HL-60 (cell line): ENCODE data around the gene AGBL4.
"Not testable (repeated sequence)": the region's sequence is repeated elsewhere in the genome, so short reads cannot be mapped to it uniquely, and the experiment has no call there.

Experiments
- DNase-seq, 2 experiments: peaks; one replicate each; pipeline ENCODE4 v3.0.0-alpha.2; 2010 to 2020; ENCODE audit warnings: low read depth in 1 of 2, low spot score in 1 of 2
- H3K27ac ChIP-seq: fragments of 250-450 bp; sonication (Bioruptor Pico); replicated peaks from 2 replicates; pipeline ENCODE4 v1.5.1; 2020; ENCODE audit warnings: mild to moderate bottlenecking, moderate library complexity
- H3K27me3 ChIP-seq: fragments of 250-450 bp; sonication (Bioruptor Pico); 2 replicates; pipeline ENCODE4 v1.5.1; 2021; ENCODE audit warnings: mild to moderate bottlenecking, moderate library complexity; ENCODE audit not compliant: insufficient read depth, poor library complexity, severe bottlenecking
- H3K4me3 ChIP-seq: replicated peaks from 2 replicates; pipeline ENCODE4 v1.5.1; 2011; ENCODE audit warnings: mild to moderate bottlenecking, control low read depth, low read length; ENCODE audit not compliant: insufficient read depth
- GABPA ChIP-seq: IDR thresholded peaks from 2 replicates; pipeline ENCODE4 v1.6.1; 2012; ENCODE audit warnings: low read depth
- POLR2AphosphoS5 ChIP-seq: IDR thresholded peaks from 2 replicates; pipeline ENCODE4 v1.6.1; 2012; ENCODE audit warnings: low read depth
- SPI1 ChIP-seq: IDR thresholded peaks from 2 replicates; pipeline ENCODE4 v1.6.1; 2012; ENCODE audit warnings: low read depth, mild to moderate bottlenecking, borderline replicate concordance
- TF ChIP-seq, protein P1 (sequence below): IDR thresholded peaks from 2 replicates; pipeline ENCODE4 v1.6.1; 2012; ENCODE audit warnings: low read depth; ENCODE audit not compliant: insufficient replicate concordance
- TF ChIP-seq, protein P2 (sequence below): IDR thresholded peaks from one replicate; pipeline ENCODE4 v1.5.1; 2011; ENCODE audit warnings: low read length, control low read depth, inconsistent platforms; ENCODE audit not compliant: insufficient read depth

Gene AGBL4

DNA sequence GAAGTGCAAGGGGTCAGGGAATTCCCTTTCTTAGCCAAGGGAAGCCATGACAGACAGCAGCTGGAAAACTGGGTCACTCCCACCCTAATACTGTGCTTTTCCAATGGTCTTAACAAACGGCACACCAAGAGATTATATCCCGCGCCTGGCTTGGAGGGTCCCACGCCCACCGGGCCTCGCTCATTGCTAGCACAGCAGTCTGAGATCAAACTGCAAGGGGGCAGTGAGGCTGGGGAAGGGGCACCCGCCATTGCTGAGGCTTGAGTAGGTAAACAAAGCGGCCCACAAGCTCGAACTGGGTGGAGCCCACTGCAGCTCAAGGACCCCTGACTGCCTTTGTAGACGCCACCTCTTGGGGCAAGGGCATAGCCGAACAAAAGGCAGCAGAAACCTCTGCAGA, 108.5 kb downstream of the AGBL4 start:
- not testable (repeated sequence) for H3K27me3 ChIP-seq, H3K4me3 ChIP-seq, H3K27ac ChIP-seq, DNase-seq

DNA sequence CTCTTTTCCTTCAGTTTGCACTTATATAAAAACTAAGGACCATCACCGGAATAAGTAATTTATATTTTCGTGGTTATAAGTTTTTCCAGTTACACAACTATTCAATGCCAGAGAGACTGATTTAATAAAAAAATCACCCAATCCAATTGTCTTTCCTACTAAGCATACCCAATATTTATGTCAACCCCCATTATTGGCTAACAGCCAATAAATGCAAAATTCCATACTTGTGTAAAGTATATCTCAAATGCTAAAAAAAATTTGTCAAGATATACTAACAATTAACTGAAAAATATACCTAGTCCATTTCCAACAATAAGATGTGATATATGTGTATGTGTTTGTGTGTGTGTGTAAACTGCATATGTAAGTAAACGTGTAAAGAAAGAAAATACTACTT, 117.4 kb downstream of the AGBL4 start:
- TF ChIP-seq, protein P1, sequence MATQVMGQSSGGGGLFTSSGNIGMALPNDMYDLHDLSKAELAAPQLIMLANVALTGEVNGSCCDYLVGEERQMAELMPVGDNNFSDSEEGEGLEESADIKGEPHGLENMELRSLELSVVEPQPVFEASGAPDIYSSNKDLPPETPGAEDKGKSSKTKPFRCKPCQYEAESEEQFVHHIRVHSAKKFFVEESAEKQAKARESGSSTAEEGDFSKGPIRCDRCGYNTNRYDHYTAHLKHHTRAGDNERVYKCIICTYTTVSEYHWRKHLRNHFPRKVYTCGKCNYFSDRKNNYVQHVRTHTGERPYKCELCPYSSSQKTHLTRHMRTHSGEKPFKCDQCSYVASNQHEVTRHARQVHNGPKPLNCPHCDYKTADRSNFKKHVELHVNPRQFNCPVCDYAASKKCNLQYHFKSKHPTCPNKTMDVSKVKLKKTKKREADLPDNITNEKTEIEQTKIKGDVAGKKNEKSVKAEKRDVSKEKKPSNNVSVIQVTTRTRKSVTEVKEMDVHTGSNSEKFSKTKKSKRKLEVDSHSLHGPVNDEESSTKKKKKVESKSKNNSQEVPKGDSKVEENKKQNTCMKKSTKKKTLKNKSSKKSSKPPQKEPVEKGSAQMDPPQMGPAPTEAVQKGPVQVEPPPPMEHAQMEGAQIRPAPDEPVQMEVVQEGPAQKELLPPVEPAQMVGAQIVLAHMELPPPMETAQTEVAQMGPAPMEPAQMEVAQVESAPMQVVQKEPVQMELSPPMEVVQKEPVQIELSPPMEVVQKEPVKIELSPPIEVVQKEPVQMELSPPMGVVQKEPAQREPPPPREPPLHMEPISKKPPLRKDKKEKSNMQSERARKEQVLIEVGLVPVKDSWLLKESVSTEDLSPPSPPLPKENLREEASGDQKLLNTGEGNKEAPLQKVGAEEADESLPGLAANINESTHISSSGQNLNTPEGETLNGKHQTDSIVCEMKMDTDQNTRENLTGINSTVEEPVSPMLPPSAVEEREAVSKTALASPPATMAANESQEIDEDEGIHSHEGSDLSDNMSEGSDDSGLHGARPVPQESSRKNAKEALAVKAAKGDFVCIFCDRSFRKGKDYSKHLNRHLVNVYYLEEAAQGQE, result no peak
- TF ChIP-seq, protein P2, sequence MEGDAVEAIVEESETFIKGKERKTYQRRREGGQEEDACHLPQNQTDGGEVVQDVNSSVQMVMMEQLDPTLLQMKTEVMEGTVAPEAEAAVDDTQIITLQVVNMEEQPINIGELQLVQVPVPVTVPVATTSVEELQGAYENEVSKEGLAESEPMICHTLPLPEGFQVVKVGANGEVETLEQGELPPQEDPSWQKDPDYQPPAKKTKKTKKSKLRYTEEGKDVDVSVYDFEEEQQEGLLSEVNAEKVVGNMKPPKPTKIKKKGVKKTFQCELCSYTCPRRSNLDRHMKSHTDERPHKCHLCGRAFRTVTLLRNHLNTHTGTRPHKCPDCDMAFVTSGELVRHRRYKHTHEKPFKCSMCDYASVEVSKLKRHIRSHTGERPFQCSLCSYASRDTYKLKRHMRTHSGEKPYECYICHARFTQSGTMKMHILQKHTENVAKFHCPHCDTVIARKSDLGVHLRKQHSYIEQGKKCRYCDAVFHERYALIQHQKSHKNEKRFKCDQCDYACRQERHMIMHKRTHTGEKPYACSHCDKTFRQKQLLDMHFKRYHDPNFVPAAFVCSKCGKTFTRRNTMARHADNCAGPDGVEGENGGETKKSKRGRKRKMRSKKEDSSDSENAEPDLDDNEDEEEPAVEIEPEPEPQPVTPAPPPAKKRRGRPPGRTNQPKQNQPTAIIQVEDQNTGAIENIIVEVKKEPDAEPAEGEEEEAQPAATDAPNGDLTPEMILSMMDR, result no peak
- TF ChIP-seq SPI1 (no peak), GABPA (no peak), POLR2AphosphoS5 (no peak)
- Histone ChIP-seq H3K27ac (no peak overlapping the region), H3K27me3 (no peaks in the 10 kb centered on the region), H3K4me3 (no peak overlapping the region)
- DNase-seq, result no peak

DNA sequence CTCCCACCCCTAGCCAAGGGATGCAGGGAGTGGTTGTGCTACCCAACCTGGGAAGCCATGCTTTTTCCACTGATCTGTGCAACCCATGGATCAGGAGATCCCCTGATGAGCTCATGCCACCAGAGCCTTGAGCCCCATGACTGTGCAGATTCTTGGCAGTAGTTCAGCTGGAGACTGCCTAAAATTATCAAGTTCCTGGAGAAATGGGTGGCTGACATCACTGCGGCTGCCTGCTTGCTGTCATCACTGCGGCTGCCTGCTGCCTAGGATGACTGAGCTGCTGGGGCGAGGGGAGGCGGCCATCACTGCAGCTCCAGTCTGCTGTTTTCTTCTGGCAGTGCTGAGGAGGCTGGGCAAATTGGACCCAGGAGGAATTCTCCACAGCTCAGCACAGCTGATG, 159.2 kb downstream of the AGBL4 start:
- DNase-seq, result no peak
- no peak overlapping the region for H3K4me3 ChIP-seq
- H3K27ac ChIP-seq, result no peak overlapping the region
- no peak for TF ChIP-seq SPI1
- TF ChIP-seq POLR2AphosphoS5, result no peak
- TF ChIP-seq, protein P2, result no peak
- no peak for TF ChIP-seq GABPA
- TF ChIP-seq, protein P1, result no peak
- H3K27me3 ChIP-seq, result no peaks in the 10 kb centered on the region

DNA sequence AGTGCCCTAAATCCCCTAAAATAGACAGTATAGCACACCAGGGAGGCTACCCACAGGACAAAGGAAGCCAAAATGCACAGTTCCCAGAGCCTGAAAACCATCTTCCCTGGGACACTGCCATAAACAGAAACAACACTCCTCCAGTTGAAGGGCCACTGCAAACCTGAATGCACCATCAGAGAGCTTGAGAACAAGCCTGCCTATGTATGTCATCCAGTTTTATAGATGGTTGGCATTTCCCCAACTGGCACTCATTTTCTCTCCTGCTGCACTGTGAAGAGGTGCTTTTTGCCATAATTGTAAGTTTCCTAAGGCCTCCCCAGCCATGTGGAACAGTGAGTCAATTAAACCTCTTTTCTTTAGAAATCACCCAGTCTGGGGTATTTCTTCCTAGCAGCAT, 169.0 kb downstream of the AGBL4 start:
- no peak overlapping the region for H3K4me3 ChIP-seq
- no peak for DNase-seq
- H3K27ac ChIP-seq, result no peak overlapping the region
- TF ChIP-seq, protein P1, result no peak
- TF ChIP-seq POLR2AphosphoS5, result no peak
- TF ChIP-seq SPI1, result no peak
- no peaks in the 10 kb centered on the region for H3K27me3 ChIP-seq
